SK-N-SH treated with all-trans-retinoic acid at 6 μM for 48 hours (cell line): ENCODE measurements around the gene TEC.

ENCODE experiments used
- ATAC-seq: fragments of 200-7000 bp; cut with Tn5 transposase; 3 replicates; pipeline ENCODE4 v1.9.1; 2020; ENCODE audit warnings: mild to moderate bottlenecking, moderate library complexity
- ARNTL ChIP-seq: fragments of 450-650 bp; formaldehyde crosslinking; IDR thresholded peaks from 2 replicates; pipeline ENCODE4 v1.5.0; 2020; ENCODE audit warnings: low read depth, mild to moderate bottlenecking, moderate library complexity, borderline replicate concordance
- BACH2 ChIP-seq: fragments of 250-450 bp; sonication (Bioruptor Pico); IDR thresholded peaks from 2 replicates; pipeline ENCODE4 v1.9.0; 2021; ENCODE audit warnings: mild to moderate bottlenecking, borderline replicate concordance
- CREB5 ChIP-seq: fragments of 250-450 bp; sonication (Bioruptor Pico); IDR thresholded peaks from 2 replicates; pipeline ENCODE4 v1.5.1; 2020; ENCODE audit warnings: low read depth, mild to moderate bottlenecking, moderate library complexity
- CSDC2 ChIP-seq: fragments of 250-450 bp; sonication (Bioruptor Pico); IDR thresholded peaks from 2 replicates; pipeline ENCODE4 v1.5.0; 2020; ENCODE audit warnings: mild to moderate bottlenecking, moderate library complexity
- CSRNP3 ChIP-seq: fragments of 250-450 bp; sonication (Bioruptor Pico); IDR thresholded peaks from 2 replicates; pipeline ENCODE4 v1.5.1; 2021; ENCODE audit warnings: mild to moderate bottlenecking, moderate library complexity
- GLIS3 ChIP-seq: fragments of 250-450 bp; sonication (Bioruptor Pico); IDR thresholded peaks from 2 replicates; pipeline ENCODE4 v1.5.0; 2020; ENCODE audit warnings: mild to moderate bottlenecking, moderate library complexity
- ISL1 ChIP-seq: fragments of 250-450 bp; sonication (Bioruptor Pico); IDR thresholded peaks from 2 replicates; pipeline ENCODE4 v2.1.2; 2022; ENCODE audit warnings: mild to moderate bottlenecking, moderate library complexity
- OSR1 ChIP-seq: fragments of 250-450 bp; sonication (Bioruptor Pico); IDR thresholded peaks from 2 replicates; pipeline ENCODE4 v1.8.0; 2022; ENCODE audit warnings: moderate library complexity, mild to moderate bottlenecking, inconsistent platforms
- PATZ1 ChIP-seq: fragments of 250-450 bp; sonication (Bioruptor Pico); IDR thresholded peaks from 2 replicates; pipeline ENCODE4 v1.8.0; 2020; ENCODE audit warnings: mild to moderate bottlenecking, moderate library complexity, borderline replicate concordance
- POU6F1 ChIP-seq: fragments of 250-450 bp; sonication (Bioruptor Pico); IDR thresholded peaks from 2 replicates; pipeline ENCODE4 v1.8.0; 2021; ENCODE audit warnings: low read depth, mild to moderate bottlenecking, moderate library complexity, borderline replicate concordance
- PPARA ChIP-seq: fragments of 250-450 bp; sonication (Bioruptor Pico); IDR thresholded peaks from 2 replicates; pipeline ENCODE4 v1.5.0; 2020; ENCODE audit warnings: mild to moderate bottlenecking, borderline replicate concordance
- RARB ChIP-seq: fragments of 250-450 bp; sonication (Bioruptor Pico); IDR thresholded peaks from 2 replicates; pipeline ENCODE4 v1.8.0; 2021; ENCODE audit warnings: mild to moderate bottlenecking, moderate library complexity
- SNAI2 ChIP-seq: fragments of 250-450 bp; sonication (Bioruptor Pico); IDR thresholded peaks from 2 replicates; pipeline ENCODE4 v1.5.0; 2020; ENCODE audit warnings: mild to moderate bottlenecking, moderate library complexity
- TCF4 ChIP-seq: fragments of 250-450 bp; sonication (Bioruptor Pico); IDR thresholded peaks from 2 replicates; pipeline ENCODE4 v1.8.0; 2021; ENCODE audit warnings: mild to moderate bottlenecking, moderate library complexity, borderline replicate concordance
- TOX ChIP-seq: fragments of 250-450 bp; sonication (Bioruptor Pico); IDR thresholded peaks from 2 replicates; pipeline ENCODE4 v1.8.0; 2021; ENCODE audit warnings: mild to moderate bottlenecking, moderate library complexity, borderline replicate concordance
- TSHZ2 ChIP-seq: fragments of 250-450 bp; sonication (Bioruptor Pico); IDR thresholded peaks from 2 replicates; pipeline ENCODE4 v1.5.0; 2020; ENCODE audit warnings: mild to moderate bottlenecking, moderate library complexity
- ZC3H10 ChIP-seq: fragments of 250-450 bp; sonication (Bioruptor Pico); IDR thresholded peaks from 2 replicates; pipeline ENCODE4 v1.5.1; 2021; ENCODE audit warnings: mild to moderate bottlenecking, moderate library complexity
- ZFP3 ChIP-seq: fragments of 250-450 bp; sonication (Bioruptor Pico); IDR thresholded peaks from 2 replicates; pipeline ENCODE4 v1.5.0; 2020; ENCODE audit warnings: mild to moderate bottlenecking, moderate library complexity
- ZFP30 ChIP-seq: fragments of 450-650 bp; formaldehyde crosslinking; IDR thresholded peaks from 2 replicates; pipeline ENCODE4 v1.5.0; 2022; ENCODE audit warnings: mild to moderate bottlenecking, moderate library complexity
- ZNF565 ChIP-seq: fragments of 450-650 bp; formaldehyde crosslinking; conservative IDR thresholded peaks from 2 replicates; pipeline ENCODE4 v1.5.0; 2020; ENCODE audit warnings: low read depth, mild to moderate bottlenecking, moderate library complexity
- ZNF70 ChIP-seq: fragments of 450-650 bp; formaldehyde crosslinking; IDR thresholded peaks from 2 replicates; pipeline ENCODE4 v1.5.0; 2020; ENCODE audit warnings: mild to moderate bottlenecking, moderate library complexity
- ZNF8 ChIP-seq: fragments of 450-650 bp; formaldehyde crosslinking; IDR thresholded peaks from 2 replicates; pipeline ENCODE4 v1.5.0; 2020; ENCODE audit warnings: mild to moderate bottlenecking, moderate library complexity

TEC gene

GRCh38 chr4:48252313-48252712 lies 17.3 kb downstream of the TEC start:
- no peak for ATAC-seq
- TF ChIP-seq CSDC2 (CRISPR knock-in tag) (no peak), ZFP30 (CRISPR knock-in tag) (no peak), ZFP3 (no peak), CSRNP3 (no peak), OSR1 (CRISPR knock-in tag) (no peak), TOX (CRISPR knock-in tag) (no peak), ZC3H10 (CRISPR knock-in tag) (no peak), PPARA (CRISPR knock-in tag) (no peak), TCF4 (CRISPR knock-in tag) (no peak), ARNTL (CRISPR knock-in tag) (no peak), POU6F1 (CRISPR knock-in tag) (no peak), PATZ1 (CRISPR knock-in tag) (no peak), ISL1 (CRISPR knock-in tag) (no peak), ZNF70 (CRISPR knock-in tag) (no peak), CREB5 (CRISPR knock-in tag) (no peak), GLIS3 (CRISPR knock-in tag) (no peak), BACH2 (CRISPR knock-in tag) (no peak), ZNF565 (CRISPR knock-in tag) (no peak), SNAI2 (CRISPR knock-in tag) (no peak), TSHZ2 (CRISPR knock-in tag) (no peak)
- TF ChIP-seq, all 23 proteins: peak for 0

- no peak for ATAC-seq
These were observed 18.7 kb downstream of the TEC start for GRCh38 chr4:48250980-48251379.

More at GRCh38 chr4:48250980-48251379, 18.7 kb downstream of the TEC start:
- no peak for TF ChIP-seq POU6F1 (CRISPR knock-in tag)
- no peak for TF ChIP-seq ZNF8 (CRISPR knock-in tag)
- TF ChIP-seq CSRNP3: no peak
- TF ChIP-seq ISL1 (CRISPR knock-in tag): no peak
- no peak for TF ChIP-seq RARB (CRISPR knock-in tag)
- TF ChIP-seq CREB5 (CRISPR knock-in tag): no peak
- no peak for TF ChIP-seq ZNF565 (CRISPR knock-in tag)
- no peak for TF ChIP-seq PPARA (CRISPR knock-in tag)
